Measurements from ENCODE around the gene CARMIL1. TPM values are rescaled to one million over a fixed set of nuclear protein-coding genes. Genes with fewer than 3 reads are reported as not detected.

Gene CARMIL1
- total and polyA plus RNA-seq, 10 of the 15 experiments (the other 5 are each of a cell fraction or from before 2014, with no cell fraction given), result 6.4 to 18.1 (median 10.3) TPM

DNA sequence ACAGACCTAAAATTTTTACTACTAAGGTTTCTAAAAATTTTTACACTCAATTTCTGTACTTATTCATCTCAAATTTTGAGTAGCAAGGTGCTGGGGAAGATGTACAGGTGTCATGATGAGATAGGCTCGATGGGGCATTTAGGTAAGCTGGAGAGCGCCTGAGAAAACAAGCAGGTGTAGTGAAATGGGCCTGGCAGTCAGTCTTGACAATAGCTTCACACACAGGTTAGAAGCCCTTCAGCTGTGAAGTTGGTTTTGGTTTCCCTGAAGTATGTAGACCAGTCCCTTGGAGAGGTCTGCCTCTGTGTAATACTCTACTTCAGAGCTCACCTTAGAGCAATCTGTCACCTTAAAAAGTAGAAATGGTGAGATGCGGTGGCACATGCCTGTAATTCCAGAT lies 228.9 kb downstream of the CARMIL1 start (continued):
- TF ChIP-seq, protein P1, sequence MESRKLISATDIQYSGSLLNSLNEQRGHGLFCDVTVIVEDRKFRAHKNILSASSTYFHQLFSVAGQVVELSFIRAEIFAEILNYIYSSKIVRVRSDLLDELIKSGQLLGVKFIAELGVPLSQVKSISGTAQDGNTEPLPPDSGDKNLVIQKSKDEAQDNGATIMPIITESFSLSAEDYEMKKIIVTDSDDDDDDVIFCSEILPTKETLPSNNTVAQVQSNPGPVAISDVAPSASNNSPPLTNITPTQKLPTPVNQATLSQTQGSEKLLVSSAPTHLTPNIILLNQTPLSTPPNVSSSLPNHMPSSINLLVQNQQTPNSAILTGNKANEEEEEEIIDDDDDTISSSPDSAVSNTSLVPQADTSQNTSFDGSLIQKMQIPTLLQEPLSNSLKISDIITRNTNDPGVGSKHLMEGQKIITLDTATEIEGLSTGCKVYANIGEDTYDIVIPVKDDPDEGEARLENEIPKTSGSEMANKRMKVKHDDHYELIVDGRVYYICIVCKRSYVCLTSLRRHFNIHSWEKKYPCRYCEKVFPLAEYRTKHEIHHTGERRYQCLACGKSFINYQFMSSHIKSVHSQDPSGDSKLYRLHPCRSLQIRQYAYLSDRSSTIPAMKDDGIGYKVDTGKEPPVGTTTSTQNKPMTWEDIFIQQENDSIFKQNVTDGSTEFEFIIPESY (IDR thresholded peaks at IDR 0.05), result no peak

DNA sequence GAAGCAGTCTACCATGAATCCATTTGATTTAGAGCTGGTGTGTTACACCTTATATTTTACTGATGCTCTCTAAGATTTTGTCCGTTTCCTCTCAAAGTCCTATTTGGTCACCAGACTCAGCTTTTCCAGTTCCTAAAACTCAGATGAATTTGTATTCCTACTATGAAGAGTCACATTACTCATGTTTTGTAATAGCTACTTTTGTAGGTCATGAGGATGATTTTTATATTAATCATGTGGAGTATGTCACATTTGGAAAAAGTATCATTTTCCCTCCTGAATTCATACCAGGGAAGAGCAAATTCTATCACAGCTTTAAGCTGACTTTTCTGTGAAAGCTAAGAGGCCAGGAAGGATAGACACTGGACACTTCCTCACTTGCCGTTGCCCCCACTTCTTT lies 232.2 kb downstream of the CARMIL1 start:
- no peak for DNase-seq (ENCODE audit: low read depth, low spot score)
- Histone ChIP-seq H3K27ac (ENCODE audit: control insufficient read depth, insufficient read depth) (no peak overlapping the region), H3K27me3 (replicated peaks in 1 of 2; ENCODE audit: control insufficient read depth in 2 of 2, insufficient read depth in 2 of 2, low read length in 1 of 2) (no peaks in the 10 kb centered on the region), H3K9me3 (replicated peaks; ENCODE audit: control insufficient read depth, insufficient read depth, low read length) (no peaks in the 10 kb centered on the region; the same call in 2 of the 3 replicates), H3K9ac (ENCODE audit: control insufficient read depth, insufficient read depth, low read length) (no peak overlapping the region), H3K4me2 (ENCODE audit: control insufficient read depth, insufficient read depth) (no peak overlapping the region), H4K20me1 (ENCODE audit: control insufficient read depth, insufficient read depth) (no peaks in the 10 kb centered on the region), H3K4me1 (ENCODE audit: control insufficient read depth, insufficient read depth, low read length) (no peaks in the 10 kb centered on the region), H3K4me3 (no peak overlapping the region), H3K79me2 (ENCODE audit: control insufficient read depth, insufficient read depth, low read length) (no peaks in the 10 kb centered on the region), H3K36me3 (ENCODE audit: control insufficient read depth in 2 of 2, insufficient read depth in 2 of 2, low read length in 1 of 2) (no peaks in the 10 kb centered on the region; a peak in 1 of 4 replicates), H2AFZ (ENCODE audit: control insufficient read depth, low read depth, low read length) (no peak overlapping the region)
- CTCF ChIA-PET, result interaction anchor here (1.0 to 5.4 kb wide), 5 partner anchors 11 to 246 kb away, joined by 3 to 31 read pairs (median 3); no protein-coding TSS in a partner anchor
- intact Hi-C loops (cut with micrococcal nuclease; ENCODE audit: unreplicated experiment) (no loop called here), in situ Hi-C loops (cut with MboI) (no loop called here)
- no TSS peak for BruUV-seq (replicated peaks)
- SMC1A ChIA-PET (ENCODE audit: uncharacterized antibody, unreplicated experiment), result interaction anchor here (0.6 to 1.6 kb wide), 5 partner anchors 43 to 288 kb away, joined by 3 to 6 read pairs (median 4); no protein-coding TSS in a partner anchor
- RAD21 ChIA-PET (ENCODE audit: unreplicated experiment), result interaction anchor here (0.6 kb wide), 1 partner anchor 234 kb away, joined by 3 read pairs; no protein-coding TSS in a partner anchor
- FAIRE-seq, result no peak
- POLR2A ChIA-PET, result no interaction called here
- ATAC-seq, result no peak
- 73% methylated on average over 2 of the region's 2 CpGs for WGBS (ENCODE audit: insufficient coverage, insufficient replicate concordance, low lambda C conversion rate, missing lambda C conversion rate)
- TF ChIP-seq CREB1 (IDR thresholded peaks at IDR 0.05; ENCODE audit: low read depth) (no peak), ZNF622 (IDR thresholded peaks at IDR 0.05) (no peak), HDAC6 (IDR thresholded peaks at IDR 0.05; ENCODE audit: unreplicated experiment) (no peak), CBX5 (IDR thresholded peaks at IDR 0.05; ENCODE audit: low read depth) (no peak), TAF1 (IDR thresholded peaks at IDR 0.05; ENCODE audit: borderline replicate concordance, low read depth, low read length) (no peak), BACH1 (IDR thresholded peaks at IDR 0.05; ENCODE audit: borderline replicate concordance) (no peak), PAX5 (IDR thresholded peaks at IDR 0.05; ENCODE audit: borderline replicate concordance, low read depth, low read length) (no peak), RFX5 (IDR thresholded peaks at IDR 0.05; ENCODE audit: low read depth, low read length) (no peak), JUNB (IDR thresholded peaks at IDR 0.05) (no peak), DPF2 (IDR thresholded peaks at IDR 0.05) (no peak), POLR2AphosphoS2 (IDR thresholded peaks at IDR 0.05; ENCODE audit: low read depth, low read length) (no peak)
- TF ChIP-seq, protein P2, sequence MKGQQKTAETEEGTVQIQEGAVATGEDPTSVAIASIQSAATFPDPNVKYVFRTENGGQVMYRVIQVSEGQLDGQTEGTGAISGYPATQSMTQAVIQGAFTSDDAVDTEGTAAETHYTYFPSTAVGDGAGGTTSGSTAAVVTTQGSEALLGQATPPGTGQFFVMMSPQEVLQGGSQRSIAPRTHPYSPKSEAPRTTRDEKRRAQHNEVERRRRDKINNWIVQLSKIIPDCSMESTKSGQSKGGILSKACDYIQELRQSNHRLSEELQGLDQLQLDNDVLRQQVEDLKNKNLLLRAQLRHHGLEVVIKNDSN (IDR thresholded peaks at IDR 0.05; ENCODE audit: borderline replicate concordance, extremely low read length, insufficient read depth, low read depth, low read length), result no peak
- TF ChIP-seq, protein P3, sequence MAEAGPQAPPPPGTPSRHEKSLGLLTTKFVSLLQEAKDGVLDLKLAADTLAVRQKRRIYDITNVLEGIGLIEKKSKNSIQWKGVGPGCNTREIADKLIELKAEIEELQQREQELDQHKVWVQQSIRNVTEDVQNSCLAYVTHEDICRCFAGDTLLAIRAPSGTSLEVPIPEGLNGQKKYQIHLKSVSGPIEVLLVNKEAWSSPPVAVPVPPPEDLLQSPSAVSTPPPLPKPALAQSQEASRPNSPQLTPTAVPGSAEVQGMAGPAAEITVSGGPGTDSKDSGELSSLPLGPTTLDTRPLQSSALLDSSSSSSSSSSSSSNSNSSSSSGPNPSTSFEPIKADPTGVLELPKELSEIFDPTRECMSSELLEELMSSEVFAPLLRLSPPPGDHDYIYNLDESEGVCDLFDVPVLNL (IDR thresholded peaks at IDR 0.05; ENCODE audit: low read depth, low read length), result no peak
- TF ChIP-seq, protein P4, sequence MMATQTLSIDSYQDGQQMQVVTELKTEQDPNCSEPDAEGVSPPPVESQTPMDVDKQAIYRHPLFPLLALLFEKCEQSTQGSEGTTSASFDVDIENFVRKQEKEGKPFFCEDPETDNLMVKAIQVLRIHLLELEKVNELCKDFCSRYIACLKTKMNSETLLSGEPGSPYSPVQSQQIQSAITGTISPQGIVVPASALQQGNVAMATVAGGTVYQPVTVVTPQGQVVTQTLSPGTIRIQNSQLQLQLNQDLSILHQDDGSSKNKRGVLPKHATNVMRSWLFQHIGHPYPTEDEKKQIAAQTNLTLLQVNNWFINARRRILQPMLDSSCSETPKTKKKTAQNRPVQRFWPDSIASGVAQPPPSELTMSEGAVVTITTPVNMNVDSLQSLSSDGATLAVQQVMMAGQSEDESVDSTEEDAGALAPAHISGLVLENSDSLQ (IDR thresholded peaks at IDR 0.05), result no peak
- TF ChIP-seq, protein P5, sequence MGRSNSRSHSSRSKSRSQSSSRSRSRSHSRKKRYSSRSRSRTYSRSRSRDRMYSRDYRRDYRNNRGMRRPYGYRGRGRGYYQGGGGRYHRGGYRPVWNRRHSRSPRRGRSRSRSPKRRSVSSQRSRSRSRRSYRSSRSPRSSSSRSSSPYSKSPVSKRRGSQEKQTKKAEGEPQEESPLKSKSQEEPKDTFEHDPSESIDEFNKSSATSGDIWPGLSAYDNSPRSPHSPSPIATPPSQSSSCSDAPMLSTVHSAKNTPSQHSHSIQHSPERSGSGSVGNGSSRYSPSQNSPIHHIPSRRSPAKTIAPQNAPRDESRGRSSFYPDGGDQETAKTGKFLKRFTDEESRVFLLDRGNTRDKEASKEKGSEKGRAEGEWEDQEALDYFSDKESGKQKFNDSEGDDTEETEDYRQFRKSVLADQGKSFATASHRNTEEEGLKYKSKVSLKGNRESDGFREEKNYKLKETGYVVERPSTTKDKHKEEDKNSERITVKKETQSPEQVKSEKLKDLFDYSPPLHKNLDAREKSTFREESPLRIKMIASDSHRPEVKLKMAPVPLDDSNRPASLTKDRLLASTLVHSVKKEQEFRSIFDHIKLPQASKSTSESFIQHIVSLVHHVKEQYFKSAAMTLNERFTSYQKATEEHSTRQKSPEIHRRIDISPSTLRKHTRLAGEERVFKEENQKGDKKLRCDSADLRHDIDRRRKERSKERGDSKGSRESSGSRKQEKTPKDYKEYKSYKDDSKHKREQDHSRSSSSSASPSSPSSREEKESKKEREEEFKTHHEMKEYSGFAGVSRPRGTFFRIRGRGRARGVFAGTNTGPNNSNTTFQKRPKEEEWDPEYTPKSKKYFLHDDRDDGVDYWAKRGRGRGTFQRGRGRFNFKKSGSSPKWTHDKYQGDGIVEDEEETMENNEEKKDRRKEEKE (IDR thresholded peaks at IDR 0.05), result no peak
